A549 treated with AZD9567 at 1 μM for 4 hours (cell line): Measurements from ENCODE around the gene MBNL3. TPM values are rescaled to one million over a fixed set of nuclear protein-coding genes. Genes with fewer than 3 reads are reported as not detected.

Experiments
- total RNA-seq: library from RNA; stranded (reverse); fragments of 200-300 nt; extraction: Qiagen RNA extraction; gene quantifications from 5 replicates; pipeline ENCODE4 v1.2.3, GENCODE V29; 2022; ENCODE audit not compliant: insufficient read depth

The MBNL3 gene, protein sequence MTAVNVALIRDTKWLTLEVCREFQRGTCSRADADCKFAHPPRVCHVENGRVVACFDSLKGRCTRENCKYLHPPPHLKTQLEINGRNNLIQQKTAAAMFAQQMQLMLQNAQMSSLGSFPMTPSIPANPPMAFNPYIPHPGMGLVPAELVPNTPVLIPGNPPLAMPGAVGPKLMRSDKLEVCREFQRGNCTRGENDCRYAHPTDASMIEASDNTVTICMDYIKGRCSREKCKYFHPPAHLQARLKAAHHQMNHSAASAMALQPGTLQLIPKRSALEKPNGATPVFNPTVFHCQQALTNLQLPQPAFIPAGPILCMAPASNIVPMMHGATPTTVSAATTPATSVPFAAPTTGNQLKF
- total RNA-seq: 0.03 TPM in 1 of 5 replicates, not detected in the others

GRCh38 chrX:132488819-132489577 lies at the start of gene MBNL3:
TSS of gene MBNL3 (minus strand) at chrX:132489038. CDS start at chrX:132439611, 49,427 bp downstream.

